BLaER1 treated with 17β-estradiol and CSF1 and Interleukin-3, amounts not matched to agents 10 nM and 100 nM (cell line): ENCODE measurements around the gene GTF3C5.
A peak's percentile ranks its signal among the peaks of the same experiment; 100 is the strongest.

Experiments
- H3K27ac ChIP-seq, 11 experiments: shearing (Covaris generic); formaldehyde crosslinking; 2 replicates each; pipeline ENCODE4 v1.8.1; 2022
- H3K27me3 ChIP-seq, 11 experiments: shearing (Covaris generic); formaldehyde crosslinking; 2 replicates each; pipeline ENCODE4 v1.8.1; 2022
- H3K36me3 ChIP-seq, 11 experiments: shearing (Covaris generic); formaldehyde crosslinking; 2 replicates each; pipeline ENCODE4 v1.8.1; 2022
- H3K4me1 ChIP-seq, 10 experiments: shearing (Covaris generic); formaldehyde crosslinking; 2 replicates each; pipeline ENCODE4 v1.8.1; 2022
- H3K4me2 ChIP-seq, 11 experiments: shearing (Covaris generic); formaldehyde crosslinking; 2 replicates each; pipeline ENCODE4 v1.8.1; 2022
- H3K4me3 ChIP-seq, 10 experiments: shearing (Covaris generic); formaldehyde crosslinking; 2 replicates each; pipeline ENCODE4 v1.8.1; 2022
- H3K9ac ChIP-seq, 11 experiments: shearing (Covaris generic); formaldehyde crosslinking; 2 replicates each; pipeline ENCODE4 v1.8.1; 2022
- H3K9me3 ChIP-seq, 11 experiments: shearing (Covaris generic); formaldehyde crosslinking; replicated peaks in 1 of 11; 2 replicates each; pipeline ENCODE4 v1.8.1; 2022
- H4K20me1 ChIP-seq, 11 experiments: shearing (Covaris generic); formaldehyde crosslinking; 2 replicates each; pipeline ENCODE4 v1.8.1; 2022
- Cebpa-rat ChIP-seq, 11 experiments: shearing (Covaris generic); IDR thresholded peaks; 2 replicates each; pipeline ENCODE4 v1.8.1; 2022

The GTF3C5 gene

DNA sequence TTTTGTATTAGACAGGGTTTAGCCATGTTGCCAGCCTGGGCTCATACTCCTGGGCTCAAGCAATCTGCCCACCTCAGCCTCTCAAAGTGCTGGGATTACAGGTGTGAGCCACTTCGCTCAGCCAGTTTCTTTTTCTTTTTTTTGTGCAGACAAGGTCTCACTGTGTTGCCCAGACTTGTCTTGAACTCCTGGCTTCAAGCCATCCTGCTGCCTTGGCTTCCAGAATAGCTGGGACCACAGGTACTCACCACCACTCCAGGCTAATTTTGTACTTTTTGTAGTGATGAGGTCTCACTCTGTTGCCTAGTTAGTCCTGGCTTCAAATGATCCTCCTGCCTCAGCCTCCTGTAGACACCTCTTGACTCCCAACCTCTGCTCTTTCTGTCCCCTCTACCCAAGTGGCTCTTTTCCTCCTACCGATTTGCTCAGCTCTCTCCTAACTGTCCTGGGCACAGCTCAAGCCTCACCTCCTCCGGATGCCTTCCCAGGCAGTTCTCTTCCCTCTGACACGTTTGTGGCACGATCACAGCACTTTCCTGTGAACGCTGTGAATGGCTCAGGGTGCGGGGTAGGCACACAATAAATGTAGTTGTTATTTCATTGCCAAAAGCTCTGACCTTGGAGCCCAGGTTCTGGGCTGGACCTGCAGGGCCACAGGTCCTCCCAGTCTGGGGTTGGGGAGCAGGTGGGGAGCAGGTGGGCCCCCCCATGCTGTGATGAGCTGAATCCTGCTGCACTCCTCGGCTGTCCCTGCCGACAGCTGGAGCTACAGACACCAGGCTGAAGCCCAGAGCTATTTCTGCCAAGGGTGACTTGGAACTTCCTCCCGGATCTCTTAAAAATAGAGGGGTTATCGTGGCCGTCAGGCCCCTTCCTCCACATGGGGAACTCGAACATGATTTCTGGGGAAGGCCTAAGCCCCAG, 28.4 kb upstream of the GTF3C5 start:
- no peak for TF ChIP-seq Cebpa-rat (IDR thresholded peaks at IDR 0.05)
- H3K27ac ChIP-seq, result peak overlapping the region in 9 of 11 experiments; percentile 37 to 78 (median 64); a peak in 17 of 22 replicates
- H3K9ac ChIP-seq, result peak overlapping the region; percentile 5 to 69 (median 56); a peak in 17 of 22 replicates
- peaks cover 0 to 6% (median 0%) of the 10 kb centered on the region in 11 experiments; a peak in 2 of 22 replicates for H3K9me3 ChIP-seq
- H4K20me1 ChIP-seq, result peaks cover 0 to 10% (median 0%) of the 10 kb centered on the region in 11 experiments; a peak in 2 of 22 replicates
- peak overlapping the region; percentile 75 to 99 (median 96) for H3K4me2 ChIP-seq
- peaks cover 0 to 10% (median 0%) of the 10 kb centered on the region in 11 experiments; a peak in 5 of 22 replicates for H3K27me3 ChIP-seq
- no peaks in the 10 kb centered on the region for H3K36me3 ChIP-seq
- H3K4me1 ChIP-seq, result peaks cover 35 to 76% (median 69%) of the 10 kb centered on the region in 10 experiments
- peak overlapping the region in 8 of 10 experiments; percentile 9 to 49 (median 34); a peak in 7 of 20 replicates for H3K4me3 ChIP-seq

DNA sequence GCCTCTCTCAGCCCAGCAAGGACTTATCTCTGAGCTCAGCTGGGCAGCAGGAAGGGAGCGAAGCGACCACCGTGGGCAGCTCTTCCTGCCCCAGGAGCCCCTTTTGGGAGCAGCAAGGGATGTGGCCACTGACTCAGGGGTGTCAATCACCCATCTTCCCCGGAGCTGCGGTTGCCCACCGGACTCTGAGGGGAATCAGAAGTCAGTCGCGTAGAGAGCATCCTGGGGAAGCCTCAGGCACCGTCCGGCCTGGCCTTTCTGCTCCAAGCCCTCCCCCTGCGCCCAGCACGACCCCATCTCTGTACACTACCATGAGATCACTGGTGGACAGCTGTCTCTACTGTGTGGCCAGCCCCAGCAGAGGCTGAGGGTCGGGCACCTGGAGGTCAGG, 27.7 kb upstream of the GTF3C5 start:
- Histone ChIP-seq H3K4me2 (peak overlapping the region; percentile 75 to 99 (median 96)), H3K27me3 (peaks cover 0 to 10% (median 0%) of the 10 kb centered on the region in 11 experiments; a peak in 5 of 22 replicates), H3K36me3 (no peaks in the 10 kb centered on the region), H4K20me1 (peaks cover 0 to 10% (median 0%) of the 10 kb centered on the region in 11 experiments; a peak in 2 of 22 replicates), H3K4me1 (peaks cover 35 to 76% (median 68%) of the 10 kb centered on the region in 10 experiments), H3K4me3 (peak overlapping the region in 8 of 10 experiments; percentile 9 to 49 (median 34); a peak in 10 of 20 replicates), H3K9me3 (peaks cover 0 to 8% (median 0%) of the 10 kb centered on the region in 11 experiments; a peak in 2 of 22 replicates), H3K27ac (peak overlapping the region in 9 of 11 experiments; percentile 37 to 78 (median 64); a peak in 17 of 22 replicates), H3K9ac (peak overlapping the region in 10 of 11 experiments; percentile 5 to 69 (median 56); a peak in 17 of 22 replicates)
- TF ChIP-seq Cebpa-rat (IDR thresholded peaks at IDR 0.05), result no peak

DNA sequence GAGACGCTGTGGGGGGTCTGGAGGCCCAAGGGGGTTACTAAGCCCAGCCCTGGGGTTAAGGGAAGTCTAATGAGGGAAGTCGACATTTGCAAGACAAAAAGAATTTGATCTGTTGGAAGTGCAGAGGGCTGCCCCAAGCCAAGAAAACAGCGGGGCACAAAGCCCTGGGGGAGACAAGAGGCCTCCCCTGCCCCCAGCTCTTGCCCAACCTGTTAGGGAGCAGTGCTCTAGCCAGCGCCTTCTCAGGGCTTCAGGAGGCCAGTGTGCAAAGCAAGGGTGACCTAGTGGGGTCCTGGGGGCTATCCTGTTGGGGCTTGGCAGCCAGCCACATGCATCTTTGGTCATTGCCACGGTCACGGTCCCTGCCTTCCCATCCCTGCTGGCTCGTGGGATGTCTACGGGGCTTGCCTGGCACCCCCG, 27.1 kb upstream of the GTF3C5 start:
- Histone ChIP-seq H3K36me3 (no peaks in the 10 kb centered on the region), H3K4me1 (peaks cover 40 to 76% (median 66%) of the 10 kb centered on the region in 10 experiments), H3K27ac (peak overlapping the region in 9 of 11 experiments; percentile 37 to 78 (median 64); a peak in 18 of 22 replicates), H3K9me3 (peaks cover 0 to 8% (median 0%) of the 10 kb centered on the region in 11 experiments; a peak in 2 of 22 replicates), H3K9ac (peak overlapping the region in 9 of 11 experiments; percentile 35 to 69 (median 57); a peak in 16 of 22 replicates), H3K4me3 (peak overlapping the region in 7 of 10 experiments; percentile 21 to 49 (median 35); a peak in 8 of 20 replicates), H4K20me1 (peaks cover 0 to 10% (median 0%) of the 10 kb centered on the region in 11 experiments; a peak in 2 of 22 replicates), H3K4me2 (peak overlapping the region; percentile 75 to 99 (median 96)), H3K27me3 (peaks cover 0 to 10% (median 0%) of the 10 kb centered on the region in 11 experiments; a peak in 5 of 22 replicates)
- peak in 1 of 11 experiments; percentile 18; a peak in 1 of 22 replicates for TF ChIP-seq Cebpa-rat (IDR thresholded peaks at IDR 0.05)

DNA sequence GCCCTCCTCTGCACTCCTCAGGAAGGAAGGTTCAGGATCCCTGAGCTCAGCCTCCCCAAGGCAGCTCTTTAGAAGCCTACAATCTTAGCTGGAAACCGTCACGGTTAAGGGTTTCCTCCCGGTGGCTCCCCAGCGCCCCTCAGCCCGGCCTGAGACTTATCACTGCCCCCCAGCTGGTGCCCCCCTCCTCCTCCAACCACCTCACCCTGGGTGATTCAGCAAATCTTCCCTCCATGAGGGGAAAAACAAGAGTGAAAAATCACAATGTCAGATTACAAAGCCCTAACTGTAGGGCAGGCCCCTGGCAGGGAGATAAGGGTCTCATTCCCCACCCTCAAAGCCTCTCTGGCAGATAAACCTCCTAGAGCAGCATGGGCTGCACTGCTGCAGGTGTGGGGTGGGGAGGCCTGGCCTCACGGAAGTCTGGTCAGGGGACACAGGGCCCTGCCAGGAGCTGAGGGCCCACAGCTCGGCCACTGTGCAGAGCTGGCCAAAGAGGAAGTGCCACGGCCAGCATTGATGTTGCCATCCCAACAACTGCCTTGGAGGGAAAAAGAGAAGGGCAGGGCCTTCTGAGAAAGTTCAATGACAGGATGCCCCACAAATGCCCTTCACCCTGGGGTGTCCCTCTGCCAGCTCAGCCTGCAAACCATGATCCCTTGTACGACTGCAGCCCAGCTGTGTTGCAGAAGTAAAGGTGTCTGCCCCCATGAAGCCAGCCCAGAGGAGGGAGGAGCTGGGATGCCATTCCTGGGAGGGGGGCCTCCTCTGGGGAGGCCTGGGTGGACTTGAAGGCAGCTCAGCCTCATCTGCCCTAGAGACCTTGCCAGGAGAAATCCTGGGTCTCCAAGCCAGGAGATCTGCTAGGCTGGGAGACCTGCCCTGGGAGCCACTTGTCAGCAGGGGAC, 26.5 kb upstream of the GTF3C5 start:
- H3K36me3 ChIP-seq, result no peaks in the 10 kb centered on the region
- peak overlapping the region in 7 of 10 experiments; percentile 21 to 49 (median 33); a peak in 7 of 20 replicates for H3K4me3 ChIP-seq
- H3K4me2 ChIP-seq, result peak overlapping the region; percentile 75 to 99 (median 96)
- peaks cover 0 to 8% (median 0%) of the 10 kb centered on the region in 11 experiments; a peak in 2 of 22 replicates for H3K9me3 ChIP-seq
- no peak for TF ChIP-seq Cebpa-rat (IDR thresholded peaks at IDR 0.05)
- H4K20me1 ChIP-seq, result peaks cover 0 to 10% (median 0%) of the 10 kb centered on the region in 11 experiments; a peak in 2 of 22 replicates
- peaks cover 0 to 10% (median 0%) of the 10 kb centered on the region in 11 experiments; a peak in 5 of 22 replicates for H3K27me3 ChIP-seq
- H3K27ac ChIP-seq, result peak overlapping the region in 10 of 11 experiments; percentile 29 to 78 (median 64); a peak in 19 of 22 replicates
- peaks cover 43 to 73% (median 60%) of the 10 kb centered on the region in 10 experiments for H3K4me1 ChIP-seq
- H3K9ac ChIP-seq, result peak overlapping the region in 9 of 11 experiments; percentile 35 to 69 (median 57); a peak in 17 of 22 replicates

GRCh38 chr9:133004999-133005760, 25.6 kb upstream of the GTF3C5 start:
- no peak for TF ChIP-seq Cebpa-rat (IDR thresholded peaks at IDR 0.05)
- peak overlapping the region in 9 of 11 experiments; percentile 4 to 69 (median 57); a peak in 16 of 22 replicates for H3K9ac ChIP-seq
- peaks cover 0 to 10% (median 0%) of the 10 kb centered on the region in 11 experiments; a peak in 2 of 22 replicates for H4K20me1 ChIP-seq
- peaks cover 43 to 64% (median 51%) of the 10 kb centered on the region in 10 experiments for H3K4me1 ChIP-seq
- H3K27me3 ChIP-seq, result peaks cover 0 to 6% (median 0%) of the 10 kb centered on the region in 11 experiments; a peak in 3 of 22 replicates
- peaks cover 0 to 9% (median 5%) of the 10 kb centered on the region in 11 experiments; a peak in 14 of 22 replicates for H3K9me3 ChIP-seq
- H3K4me3 ChIP-seq, result peak overlapping the region in 1 of 10 experiments; percentile 33; a peak in 2 of 20 replicates
- peak overlapping the region; percentile 75 to 99 (median 96) for H3K4me2 ChIP-seq
- H3K27ac ChIP-seq, result peak overlapping the region in 9 of 11 experiments; percentile 37 to 78 (median 64); a peak in 14 of 22 replicates
- no peaks in the 10 kb centered on the region for H3K36me3 ChIP-seq

DNA sequence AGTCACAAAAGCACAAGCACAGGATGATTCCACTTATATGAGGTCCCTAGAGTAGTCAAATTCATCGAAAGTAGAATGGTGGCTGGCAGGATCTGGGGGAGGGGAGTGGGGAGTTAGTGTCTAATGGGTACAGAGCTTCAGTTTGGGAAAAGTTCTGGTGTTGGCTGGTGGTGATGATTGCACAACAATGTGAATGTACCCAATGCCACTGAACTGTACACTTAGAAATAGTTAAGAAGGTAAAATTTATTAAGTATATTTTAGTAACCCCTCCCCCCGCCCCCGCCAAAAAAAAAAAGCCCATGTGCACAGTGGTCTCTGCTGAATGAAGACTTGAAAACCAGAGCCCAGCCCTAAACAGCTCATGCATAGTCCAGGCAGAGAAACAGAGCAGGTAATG, 24.8 kb upstream of the GTF3C5 start:
- H3K4me3 ChIP-seq, result no peak overlapping the region
- no peak overlapping the region for H3K9ac ChIP-seq
- H3K4me1 ChIP-seq, result peaks cover 43 to 59% (median 46%) of the 10 kb centered on the region in 10 experiments
- peak in 1 of 11 experiments; percentile 34; a peak in 1 of 22 replicates for TF ChIP-seq Cebpa-rat (IDR thresholded peaks at IDR 0.05)
- H3K27me3 ChIP-seq, result no peaks in the 10 kb centered on the region
- peak overlapping the region in 10 of 11 experiments; percentile 75 to 99 (median 96); a peak in 12 of 22 replicates for H3K4me2 ChIP-seq
- no peaks in the 10 kb centered on the region for H3K36me3 ChIP-seq
- peaks cover 0 to 16% (median 13%) of the 10 kb centered on the region in 11 experiments; a peak in 16 of 22 replicates for H3K9me3 ChIP-seq
- no peak overlapping the region for H3K27ac ChIP-seq
- peaks cover 0 to 10% (median 0%) of the 10 kb centered on the region in 11 experiments; a peak in 2 of 22 replicates for H4K20me1 ChIP-seq
